Progenitor cell of endocrine pancreas (in vitro differentiated cells): ENCODE results near the gene LSM5. TPM values are rescaled to one million over a fixed set of nuclear protein-coding genes. Genes with fewer than 3 reads are reported as not detected.

Source experiments
- DNase-seq: peaks from one replicate; pipeline ENCODE4 v3.0.0; 2021; ENCODE audit warnings: low spot score; ENCODE audit not compliant: unreplicated experiment
- H3K27ac Mint-ChIP-seq: 2 replicates; pipeline ENCODE4 v1.8.0; 2021; ENCODE audit warnings: mild to moderate bottlenecking, moderate library complexity, mixed read lengths
- H3K27me3 Mint-ChIP-seq: 2 replicates; pipeline ENCODE4 v1.8.0; 2021; ENCODE audit warnings: mixed read lengths
- H3K36me3 Mint-ChIP-seq: 2 replicates; pipeline ENCODE4 v1.8.0; 2022; ENCODE audit warnings: mixed read lengths; ENCODE audit not compliant: insufficient read depth
- H3K4me1 Mint-ChIP-seq: 2 replicates; pipeline ENCODE4 v1.8.0; 2021; ENCODE audit warnings: low read depth, mixed read lengths
- H3K4me3 Mint-ChIP-seq: 2 replicates; pipeline ENCODE4 v1.8.0; 2021; ENCODE audit warnings: low read depth, mild to moderate bottlenecking, moderate library complexity, mixed read lengths
- H3K9me3 Mint-ChIP-seq: 2 replicates; pipeline ENCODE4 v1.8.0; 2021; ENCODE audit warnings: low read depth, mixed read lengths
- total RNA-seq: library from RNA; stranded (reverse); gene quantifications from 2 replicates; pipeline ENCODE4 v1.2.1, GENCODE V29; 2021
- TF ChIP-seq, protein P1 (sequence below): fragments of 200-600 bp; sonication (generic); IDR thresholded peaks from one replicate; pipeline ENCODE4 v1.5.0; 2021; ENCODE audit warnings: antibody characterized with exemption, mild to moderate bottlenecking; ENCODE audit not compliant: unreplicated experiment

Gene LSM5
- total RNA-seq, 1 donor from 2014 or later: 78.1 TPM

DNA sequence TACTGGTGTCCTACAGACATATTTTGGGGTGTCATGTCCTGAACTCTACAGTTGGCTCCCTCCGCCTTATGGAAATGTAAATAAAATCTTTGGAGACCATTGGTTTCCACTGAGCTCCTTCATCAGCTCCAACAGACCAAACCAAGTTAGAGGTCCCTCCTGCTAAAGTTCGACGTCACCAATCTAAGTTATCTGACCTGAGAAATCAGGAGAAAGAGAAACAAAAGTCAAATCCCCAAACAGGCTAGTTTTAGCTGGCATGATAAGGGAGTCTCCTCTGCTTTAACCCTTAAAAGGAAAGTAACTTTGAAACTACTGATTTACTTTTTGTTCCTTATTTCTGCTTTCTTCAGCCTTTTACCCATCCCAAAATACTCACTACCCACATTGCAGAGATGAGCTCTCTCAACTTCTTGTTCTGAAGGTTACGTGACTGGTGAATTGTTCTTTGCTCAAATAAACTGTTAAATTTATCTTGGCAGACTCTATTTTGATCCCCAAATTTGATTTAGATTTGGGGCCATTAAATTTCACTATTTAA lies 45.1 kb upstream of the LSM5 start:
- Mint-ChIP-seq H3K27ac (no peak overlapping the region), H3K27me3 (no peaks in the 10 kb centered on the region), H3K36me3 (peaks cover 7% of the 10 kb centered on the region), H3K9me3 (peaks cover 3% of the 10 kb centered on the region), H3K4me3 (no peak overlapping the region), H3K4me1 (peaks cover 7% of the 10 kb centered on the region)
- no peak for DNase-seq
- TF ChIP-seq, protein P1, sequence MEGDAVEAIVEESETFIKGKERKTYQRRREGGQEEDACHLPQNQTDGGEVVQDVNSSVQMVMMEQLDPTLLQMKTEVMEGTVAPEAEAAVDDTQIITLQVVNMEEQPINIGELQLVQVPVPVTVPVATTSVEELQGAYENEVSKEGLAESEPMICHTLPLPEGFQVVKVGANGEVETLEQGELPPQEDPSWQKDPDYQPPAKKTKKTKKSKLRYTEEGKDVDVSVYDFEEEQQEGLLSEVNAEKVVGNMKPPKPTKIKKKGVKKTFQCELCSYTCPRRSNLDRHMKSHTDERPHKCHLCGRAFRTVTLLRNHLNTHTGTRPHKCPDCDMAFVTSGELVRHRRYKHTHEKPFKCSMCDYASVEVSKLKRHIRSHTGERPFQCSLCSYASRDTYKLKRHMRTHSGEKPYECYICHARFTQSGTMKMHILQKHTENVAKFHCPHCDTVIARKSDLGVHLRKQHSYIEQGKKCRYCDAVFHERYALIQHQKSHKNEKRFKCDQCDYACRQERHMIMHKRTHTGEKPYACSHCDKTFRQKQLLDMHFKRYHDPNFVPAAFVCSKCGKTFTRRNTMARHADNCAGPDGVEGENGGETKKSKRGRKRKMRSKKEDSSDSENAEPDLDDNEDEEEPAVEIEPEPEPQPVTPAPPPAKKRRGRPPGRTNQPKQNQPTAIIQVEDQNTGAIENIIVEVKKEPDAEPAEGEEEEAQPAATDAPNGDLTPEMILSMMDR: no peak

DNA sequence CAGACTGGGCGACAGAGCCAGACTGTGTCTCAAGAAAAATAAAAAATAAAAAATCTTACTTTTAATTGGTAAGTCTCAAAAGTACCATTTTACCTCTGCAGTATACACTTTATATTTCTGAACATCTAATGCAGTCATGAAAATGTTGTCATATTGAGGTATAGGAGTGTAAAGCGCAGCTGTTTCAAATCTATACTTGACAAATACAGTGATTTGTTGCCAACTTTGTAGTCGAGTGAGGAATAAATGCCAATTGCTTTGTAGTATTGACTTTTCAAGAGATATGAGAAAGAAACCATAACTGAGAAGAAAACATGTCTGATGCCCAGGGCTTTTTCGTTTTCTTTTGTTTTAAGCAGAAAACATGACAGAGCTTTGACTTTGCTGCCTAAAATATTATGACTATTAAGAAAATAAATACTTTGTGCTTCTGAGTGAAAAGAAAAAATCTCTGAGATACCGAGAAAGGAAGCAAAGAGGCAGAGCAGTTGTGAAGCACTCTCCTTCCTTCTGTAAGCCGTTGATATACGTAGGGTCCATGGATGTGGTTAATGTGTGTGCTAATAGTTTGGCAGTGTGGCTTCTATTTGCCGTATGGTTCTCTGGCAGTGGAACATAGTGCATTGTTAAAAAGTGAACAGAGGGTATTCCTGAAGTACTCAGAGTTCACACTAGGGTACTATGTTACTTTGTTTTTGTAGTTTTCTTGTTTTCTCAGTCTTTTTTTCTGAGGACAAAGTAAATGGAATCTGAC lies 43.3 kb upstream of the LSM5 start:
- Mint-ChIP-seq H3K9me3 (no peaks in the 10 kb centered on the region), H3K4me3 (no peak overlapping the region), H3K27ac (peak overlapping the region; percentile 59), H3K27me3 (no peaks in the 10 kb centered on the region), H3K36me3 (peaks cover under 1% of the 10 kb centered on the region), H3K4me1 (peaks cover 7% of the 10 kb centered on the region)
- DNase-seq: no peak
- TF ChIP-seq, protein P1: no peak

DNA sequence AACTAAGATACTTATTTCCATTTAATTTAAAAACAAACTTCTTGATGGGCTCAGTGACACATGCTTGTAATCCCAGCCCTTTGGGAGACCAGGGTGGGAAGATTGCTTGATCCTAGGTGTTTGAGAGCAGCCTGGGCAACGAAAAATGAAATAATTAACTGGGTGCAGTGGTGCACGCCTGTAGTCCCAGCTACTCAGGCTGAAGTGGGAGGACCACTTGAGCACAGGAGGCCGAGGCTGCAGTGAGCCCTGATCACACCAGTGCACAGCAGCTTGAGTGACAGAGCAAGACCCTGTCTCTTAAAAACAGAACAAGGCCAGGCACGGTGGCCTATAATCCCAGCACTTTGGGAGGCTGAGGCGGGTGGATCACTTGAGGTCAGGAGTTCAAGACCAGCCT lies 42.5 kb upstream of the LSM5 start:
- Mint-ChIP-seq H3K9me3 (no peaks in the 10 kb centered on the region), H3K27me3 (no peaks in the 10 kb centered on the region), H3K4me3 (no peak overlapping the region), H3K4me1 (peaks cover 7% of the 10 kb centered on the region), H3K36me3 (no peaks in the 10 kb centered on the region), H3K27ac (no peak overlapping the region)
- TF ChIP-seq, protein P1: no peak
- no peak for DNase-seq

DNA sequence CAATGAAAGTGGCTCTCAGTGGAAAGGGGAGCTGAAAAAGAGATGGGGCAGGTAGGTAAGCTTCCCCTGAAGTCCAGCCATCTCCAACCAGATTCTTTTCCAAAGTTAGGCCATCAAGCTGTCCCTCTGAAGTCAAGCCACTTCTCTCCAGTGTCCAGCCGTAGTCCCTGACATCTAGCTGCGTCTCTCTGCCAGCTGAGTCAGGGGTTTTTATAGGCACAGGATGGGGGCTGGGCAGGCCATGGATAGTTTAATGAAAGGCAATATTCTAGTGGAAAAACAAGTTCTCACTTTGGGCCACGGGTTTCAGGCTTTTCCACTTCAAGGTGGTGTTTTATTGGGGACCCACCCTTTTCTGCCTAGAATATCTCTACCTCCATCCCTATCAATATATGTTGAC lies 41.9 kb upstream of the LSM5 start:
- peaks cover 7% of the 10 kb centered on the region for H3K4me1 Mint-ChIP-seq

DNA sequence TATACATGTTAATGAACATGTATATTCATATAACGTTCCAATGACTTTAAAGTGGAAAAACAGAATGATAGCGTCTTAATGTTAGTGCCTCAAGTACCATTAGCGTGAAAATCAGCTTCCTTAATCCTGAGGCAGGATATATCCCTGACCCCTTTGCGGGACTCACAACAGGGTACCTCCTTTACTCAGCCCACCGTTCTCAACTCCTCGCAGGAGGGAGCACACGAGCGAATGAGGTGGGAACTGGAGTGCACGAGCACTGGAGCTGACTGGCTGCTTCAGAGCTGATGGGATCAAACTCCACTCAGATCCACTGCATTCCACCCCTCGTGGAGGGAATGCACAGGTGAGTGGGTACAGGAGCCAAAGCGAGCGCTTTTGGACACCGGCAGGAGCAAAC lies 41.2 kb upstream of the LSM5 start:
- H3K4me3 Mint-ChIP-seq: no peak overlapping the region
- H3K4me1 Mint-ChIP-seq: peaks cover 7% of the 10 kb centered on the region
- no peaks in the 10 kb centered on the region for H3K27me3 Mint-ChIP-seq
- no peaks in the 10 kb centered on the region for H3K36me3 Mint-ChIP-seq
- no peaks in the 10 kb centered on the region for H3K9me3 Mint-ChIP-seq
- no peak for DNase-seq
- TF ChIP-seq, protein P1: no peak
- no peak overlapping the region for H3K27ac Mint-ChIP-seq

More for the DNA sequence above, 41.9 kb upstream of the LSM5 start:
- H3K36me3 Mint-ChIP-seq: no peaks in the 10 kb centered on the region
- no peaks in the 10 kb centered on the region for H3K27me3 Mint-ChIP-seq
- TF ChIP-seq, protein P1: no peak
- no peaks in the 10 kb centered on the region for H3K9me3 Mint-ChIP-seq
- no peak overlapping the region for H3K4me3 Mint-ChIP-seq
- H3K27ac Mint-ChIP-seq: no peak overlapping the region
- DNase-seq: no peak
